ENCODE data around the gene SNRPD3.

GRCh38 chr22:24518771-24519485 is 36.9 kb upstream of the SNRPD3 start:
- no peak for TF ChIP-seq CTCF (conservative IDR thresholded peaks at IDR 0.05)
- no peak for TF ChIP-seq ZFX (IDR thresholded peaks at IDR 0.05)
